ENCODE results near the gene RUSC2.

GRCh38 chr9:35520364-35520710, 30.4 kb downstream of the RUSC2 start:
- no peak for TF ChIP-seq CTCF (IDR thresholded peaks at IDR 0.05; ENCODE audit: poor library complexity)
- no peak for TF ChIP-seq EZH2 (IDR thresholded peaks at IDR 0.05; ENCODE audit: borderline replicate concordance)
- TF ChIP-seq EZH2phosphoT487 (IDR thresholded peaks at IDR 0.05; ENCODE audit: low read depth, severe bottlenecking, unreplicated experiment) = no peak

Measured in hepatocyte (in vitro differentiated cells).